ENCODE measurements around the gene CPSF3. TPM values are rescaled to one million over a fixed set of nuclear protein-coding genes. Genes with fewer than 3 reads are reported as not detected.
A peak's percentile ranks its signal among the peaks of the same experiment; 100 is the strongest.

The CPSF3 gene
- total RNA-seq, 1 donor from 2014 or later: 40.3 TPM

DNA sequence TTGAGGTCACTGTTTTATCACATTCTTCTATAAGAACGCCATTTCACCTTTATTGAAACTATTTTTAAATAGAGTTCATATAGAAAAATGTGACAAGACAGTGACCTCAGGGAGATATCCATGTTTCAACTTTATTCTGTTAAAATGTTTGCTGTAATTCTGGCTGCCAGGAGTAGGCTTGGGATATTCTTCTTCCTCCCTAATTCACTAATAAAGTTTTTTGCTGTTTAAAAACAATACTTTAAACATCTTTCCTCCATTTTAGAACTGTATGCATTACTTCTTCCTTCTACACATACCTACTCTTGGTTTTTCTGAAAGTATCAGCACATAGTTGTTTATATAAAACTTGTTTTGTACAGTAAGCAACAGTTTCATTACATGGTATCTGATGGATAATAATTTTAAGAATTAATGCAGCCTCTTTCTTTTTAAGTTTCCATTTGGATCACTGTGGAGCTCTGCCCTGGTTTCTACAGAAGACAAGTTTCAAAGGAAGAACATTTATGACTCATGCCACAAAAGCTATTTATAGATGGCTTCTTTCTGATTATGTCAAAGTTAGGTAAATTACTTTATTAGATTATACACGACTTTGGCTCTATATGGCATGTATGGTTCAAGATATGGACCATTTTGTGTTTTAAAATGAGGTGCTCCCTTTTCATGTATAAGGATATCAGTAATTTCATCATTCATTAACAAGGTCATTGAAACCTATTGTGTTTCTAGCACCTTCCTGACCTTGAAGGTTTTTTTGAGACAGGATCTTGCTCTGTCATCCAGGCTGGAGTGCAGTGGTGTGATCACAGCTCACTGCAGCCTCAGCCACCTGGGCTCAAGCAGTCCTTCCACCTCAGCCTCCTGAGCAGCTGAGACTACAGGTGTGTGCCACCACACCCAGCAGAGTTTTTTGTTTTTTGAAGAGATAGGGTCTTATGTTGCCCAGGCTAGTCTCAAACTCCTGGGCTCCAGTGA is 7.2 kb downstream of the CPSF3 start:
- peak overlapping the region; percentile 17 for H3K4me3 Mint-ChIP-seq (ENCODE audit: unreplicated experiment)
- Histone ChIP-seq H3K79me2 (ENCODE audit: insufficient read depth, low read length) (peaks cover 18% of the 10 kb centered on the region), H3K27me3 (ENCODE audit: insufficient read depth, low read length) (no peaks in the 10 kb centered on the region), H3K36me3 (ENCODE audit: insufficient read depth, low read length) (peaks cover 29% of the 10 kb centered on the region), H3K4me1 (ENCODE audit: insufficient read depth, low read length) (peaks cover 8% of the 10 kb centered on the region), H3K9me3 (ENCODE audit: insufficient read depth, low read depth, low read length) (no peaks in the 10 kb centered on the region), H4K20me1 (ENCODE audit: insufficient read depth, low read length) (no peaks in the 10 kb centered on the region), H3K4me3 (ENCODE audit: insufficient read depth, low read depth, low read length) (no peak overlapping the region), H3K9ac (ENCODE audit: low read length) (no peak overlapping the region), H2AFZ (ENCODE audit: low read depth, low read length) (no peak overlapping the region), H3K27ac (ENCODE audit: low read depth, low read length) (no peak overlapping the region), H3K4me2 (ENCODE audit: low read length) (peak overlapping the region; percentile 7)
- peak overlapping the region; percentile 91 for H3K27ac Mint-ChIP-seq (ENCODE audit: unreplicated experiment)
- no peak for FAIRE-seq
- H3K9me3 Mint-ChIP-seq (ENCODE audit: unreplicated experiment): no peaks in the 10 kb centered on the region
- no peaks in the 10 kb centered on the region for H3K27me3 Mint-ChIP-seq (ENCODE audit: low read depth, unreplicated experiment)
- TF ChIP-seq, protein P1, sequence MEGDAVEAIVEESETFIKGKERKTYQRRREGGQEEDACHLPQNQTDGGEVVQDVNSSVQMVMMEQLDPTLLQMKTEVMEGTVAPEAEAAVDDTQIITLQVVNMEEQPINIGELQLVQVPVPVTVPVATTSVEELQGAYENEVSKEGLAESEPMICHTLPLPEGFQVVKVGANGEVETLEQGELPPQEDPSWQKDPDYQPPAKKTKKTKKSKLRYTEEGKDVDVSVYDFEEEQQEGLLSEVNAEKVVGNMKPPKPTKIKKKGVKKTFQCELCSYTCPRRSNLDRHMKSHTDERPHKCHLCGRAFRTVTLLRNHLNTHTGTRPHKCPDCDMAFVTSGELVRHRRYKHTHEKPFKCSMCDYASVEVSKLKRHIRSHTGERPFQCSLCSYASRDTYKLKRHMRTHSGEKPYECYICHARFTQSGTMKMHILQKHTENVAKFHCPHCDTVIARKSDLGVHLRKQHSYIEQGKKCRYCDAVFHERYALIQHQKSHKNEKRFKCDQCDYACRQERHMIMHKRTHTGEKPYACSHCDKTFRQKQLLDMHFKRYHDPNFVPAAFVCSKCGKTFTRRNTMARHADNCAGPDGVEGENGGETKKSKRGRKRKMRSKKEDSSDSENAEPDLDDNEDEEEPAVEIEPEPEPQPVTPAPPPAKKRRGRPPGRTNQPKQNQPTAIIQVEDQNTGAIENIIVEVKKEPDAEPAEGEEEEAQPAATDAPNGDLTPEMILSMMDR (IDR thresholded peaks at IDR 0.05; ENCODE audit: insufficient read depth, low read depth, low read length): no peak
- no peak for TF ChIP-seq EZH2 (IDR thresholded peaks at IDR 0.05; ENCODE audit: insufficient read depth, low read length)
- peaks cover 17% of the 10 kb centered on the region for H3K36me3 Mint-ChIP-seq (ENCODE audit: low read depth, unreplicated experiment)
- DNase-seq (ENCODE audit: low read depth): peak; percentile 39
- H3K4me1 Mint-ChIP-seq (ENCODE audit: low read depth, unreplicated experiment): peaks cover 22% of the 10 kb centered on the region

DNA sequence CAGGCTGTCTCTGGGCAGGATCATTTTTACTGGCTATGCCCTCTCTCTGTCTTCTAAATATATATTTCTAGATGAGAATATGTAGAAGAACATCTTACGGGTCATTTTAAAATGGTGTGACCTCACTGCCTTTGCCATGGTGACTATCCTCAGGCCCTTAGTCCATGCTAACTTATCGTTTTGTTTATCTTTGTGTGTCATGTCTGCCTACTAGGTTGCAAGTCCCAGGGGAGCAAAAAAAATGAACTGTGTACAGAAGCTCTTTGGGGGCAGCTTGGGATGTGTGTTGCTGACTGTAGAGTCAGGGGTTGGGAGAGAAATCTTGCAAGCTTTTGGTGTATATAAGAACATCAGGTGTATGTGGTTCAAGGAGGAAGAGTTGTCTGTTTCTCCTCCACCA is 11.0 kb downstream of the CPSF3 start:
- Histone ChIP-seq H3K9me3 (ENCODE audit: insufficient read depth, low read depth, low read length) (no peaks in the 10 kb centered on the region), H3K4me3 (ENCODE audit: insufficient read depth, low read depth, low read length) (no peak overlapping the region), H4K20me1 (ENCODE audit: insufficient read depth, low read length) (no peaks in the 10 kb centered on the region), H3K4me1 (ENCODE audit: insufficient read depth, low read length) (peaks cover 5% of the 10 kb centered on the region), H3K27ac (ENCODE audit: low read depth, low read length) (no peak overlapping the region), H2AFZ (ENCODE audit: low read depth, low read length) (no peak overlapping the region), H3K4me2 (ENCODE audit: low read length) (no peak overlapping the region), H3K27me3 (ENCODE audit: insufficient read depth, low read length) (no peaks in the 10 kb centered on the region), H3K9ac (ENCODE audit: low read length) (no peak overlapping the region), H3K36me3 (ENCODE audit: insufficient read depth, low read length) (peaks cover 40% of the 10 kb centered on the region), H3K79me2 (ENCODE audit: insufficient read depth, low read length) (no peaks in the 10 kb centered on the region)
- H3K36me3 Mint-ChIP-seq (ENCODE audit: low read depth, unreplicated experiment): peaks cover 28% of the 10 kb centered on the region
- H3K27ac Mint-ChIP-seq (ENCODE audit: unreplicated experiment): no peak overlapping the region
- no peak for FAIRE-seq
- DNase-seq (ENCODE audit: low read depth): no peak
- no peaks in the 10 kb centered on the region for H3K27me3 Mint-ChIP-seq (ENCODE audit: low read depth, unreplicated experiment)
- peaks cover 14% of the 10 kb centered on the region for H3K4me1 Mint-ChIP-seq (ENCODE audit: low read depth, unreplicated experiment)
- no peaks in the 10 kb centered on the region for H3K9me3 Mint-ChIP-seq (ENCODE audit: unreplicated experiment)
- H3K4me3 Mint-ChIP-seq (ENCODE audit: unreplicated experiment): no peak overlapping the region
- TF ChIP-seq, protein P1 (IDR thresholded peaks at IDR 0.05; ENCODE audit: insufficient read depth, low read depth, low read length): no peak
- TF ChIP-seq EZH2 (IDR thresholded peaks at IDR 0.05; ENCODE audit: insufficient read depth, low read length): no peak

DNA sequence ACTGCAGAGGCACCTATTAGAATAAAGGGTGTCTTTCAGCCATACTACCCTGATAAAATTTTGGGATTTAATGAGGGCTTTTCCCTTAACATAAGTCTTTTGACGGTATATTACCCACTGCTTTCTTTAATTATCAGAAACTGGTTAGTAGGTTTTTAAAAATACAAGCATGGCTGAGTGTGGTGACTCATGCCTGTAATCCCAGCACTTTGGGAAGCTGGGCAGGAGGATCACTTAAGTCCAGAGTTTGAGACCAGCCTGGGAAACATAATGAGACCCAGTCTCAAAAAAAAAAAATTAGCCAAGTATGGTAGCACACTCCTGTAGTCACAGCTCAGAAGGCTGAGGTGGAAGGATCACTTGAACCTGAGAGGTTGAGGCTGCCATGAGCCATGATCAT is 16.1 kb downstream of the CPSF3 start:
- no peaks in the 10 kb centered on the region for H4K20me1 ChIP-seq (ENCODE audit: insufficient read depth, low read length)
- peak overlapping the region; percentile 6 for H3K9ac ChIP-seq (ENCODE audit: low read length)
- peak overlapping the region; percentile 28 for H3K4me2 ChIP-seq (ENCODE audit: low read length)
- H3K4me3 ChIP-seq (ENCODE audit: insufficient read depth, low read depth, low read length): no peak overlapping the region
- TF ChIP-seq, protein P1 (IDR thresholded peaks at IDR 0.05; ENCODE audit: insufficient read depth, low read depth, low read length): no peak
- TF ChIP-seq EZH2 (IDR thresholded peaks at IDR 0.05; ENCODE audit: insufficient read depth, low read length): no peak
- H3K4me1 ChIP-seq (ENCODE audit: insufficient read depth, low read length): no peaks in the 10 kb centered on the region
- no peaks in the 10 kb centered on the region for H3K79me2 ChIP-seq (ENCODE audit: insufficient read depth, low read length)
- H3K9me3 ChIP-seq (ENCODE audit: insufficient read depth, low read depth, low read length): no peaks in the 10 kb centered on the region
- Mint-ChIP-seq H3K4me3 (ENCODE audit: unreplicated experiment) (no peak overlapping the region), H3K4me1 (ENCODE audit: low read depth, unreplicated experiment) (peaks cover 3% of the 10 kb centered on the region), H3K27me3 (ENCODE audit: low read depth, unreplicated experiment) (no peaks in the 10 kb centered on the region), H3K27ac (ENCODE audit: unreplicated experiment) (peak overlapping the region; percentile 4), H3K36me3 (ENCODE audit: low read depth, unreplicated experiment) (peaks cover 20% of the 10 kb centered on the region), H3K9me3 (ENCODE audit: unreplicated experiment) (no peaks in the 10 kb centered on the region)
- DNase-seq (ENCODE audit: low read depth) (no peak), FAIRE-seq (no peak)
- H3K27me3 ChIP-seq (ENCODE audit: insufficient read depth, low read length): no peaks in the 10 kb centered on the region
- peak overlapping the region; percentile 72 for H3K27ac ChIP-seq (ENCODE audit: low read depth, low read length)
- H3K36me3 ChIP-seq (ENCODE audit: insufficient read depth, low read length): peaks cover 47% of the 10 kb centered on the region
- H2AFZ ChIP-seq (ENCODE audit: low read depth, low read length): no peak overlapping the region

Data from astrocyte (in vitro differentiated cells and primary cell).